ENCODE measurements around the gene PLXNA2. TPM values are rescaled to one million over a fixed set of nuclear protein-coding genes. Genes with fewer than 3 reads are reported as not detected.

PLXNA2 gene
- total RNA-seq, 1 experiment from 2014 or later: 0.06 TPM

DNA sequence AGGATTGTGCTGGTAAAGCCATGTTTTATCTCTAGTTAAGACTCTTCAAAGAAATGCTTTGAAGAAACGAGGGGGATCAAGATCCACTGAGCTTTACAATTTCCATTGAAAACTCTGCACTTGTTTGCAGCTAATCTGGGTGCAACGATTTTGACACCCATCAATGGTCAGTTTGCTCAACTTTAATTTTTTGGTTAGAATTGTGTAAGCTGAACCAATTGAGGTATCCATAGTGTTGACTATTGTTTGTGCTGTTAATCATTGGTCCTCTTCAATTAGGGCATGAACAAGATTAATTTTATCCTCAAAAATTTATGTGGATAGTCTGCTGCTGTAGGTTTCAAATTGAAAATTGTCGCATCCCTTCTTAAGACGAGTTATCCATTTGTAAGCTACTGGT is 17.7 kb upstream of the PLXNA2 start:
- TF ChIP-seq EZH2 (IDR thresholded peaks at IDR 0.05; ENCODE audit: borderline replicate concordance, low read depth, low read length, poor library complexity, severe bottlenecking): no peak
- TF ChIP-seq, protein P1, sequence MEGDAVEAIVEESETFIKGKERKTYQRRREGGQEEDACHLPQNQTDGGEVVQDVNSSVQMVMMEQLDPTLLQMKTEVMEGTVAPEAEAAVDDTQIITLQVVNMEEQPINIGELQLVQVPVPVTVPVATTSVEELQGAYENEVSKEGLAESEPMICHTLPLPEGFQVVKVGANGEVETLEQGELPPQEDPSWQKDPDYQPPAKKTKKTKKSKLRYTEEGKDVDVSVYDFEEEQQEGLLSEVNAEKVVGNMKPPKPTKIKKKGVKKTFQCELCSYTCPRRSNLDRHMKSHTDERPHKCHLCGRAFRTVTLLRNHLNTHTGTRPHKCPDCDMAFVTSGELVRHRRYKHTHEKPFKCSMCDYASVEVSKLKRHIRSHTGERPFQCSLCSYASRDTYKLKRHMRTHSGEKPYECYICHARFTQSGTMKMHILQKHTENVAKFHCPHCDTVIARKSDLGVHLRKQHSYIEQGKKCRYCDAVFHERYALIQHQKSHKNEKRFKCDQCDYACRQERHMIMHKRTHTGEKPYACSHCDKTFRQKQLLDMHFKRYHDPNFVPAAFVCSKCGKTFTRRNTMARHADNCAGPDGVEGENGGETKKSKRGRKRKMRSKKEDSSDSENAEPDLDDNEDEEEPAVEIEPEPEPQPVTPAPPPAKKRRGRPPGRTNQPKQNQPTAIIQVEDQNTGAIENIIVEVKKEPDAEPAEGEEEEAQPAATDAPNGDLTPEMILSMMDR (conservative IDR thresholded peaks at IDR 0.05; ENCODE audit: low read depth, low read length): no peak
- no TSS peak for BruUV-seq (replicated peaks)
- intact Hi-C loops (cut with micrococcal nuclease; ENCODE audit: unreplicated experiment): no loop called here

DNA sequence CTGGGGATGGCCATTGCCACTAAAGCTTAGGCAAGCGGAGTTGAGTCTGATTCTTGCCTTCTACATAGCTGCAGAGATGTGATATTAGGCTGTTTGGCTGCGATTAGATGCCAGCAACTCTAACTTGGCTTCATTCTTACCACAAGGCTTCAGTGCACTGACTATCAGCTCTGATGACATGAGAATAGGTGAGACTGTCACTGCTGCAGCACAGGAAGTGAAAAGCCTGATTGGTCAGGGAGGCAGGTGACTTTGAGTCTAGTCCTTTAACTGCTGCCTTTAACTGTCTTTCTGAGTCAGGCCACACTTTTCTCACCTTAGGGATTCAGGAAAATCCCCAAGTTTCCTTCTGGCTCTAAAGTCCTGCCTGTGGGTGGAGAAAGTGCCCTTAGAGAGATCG is 14.1 kb upstream of the PLXNA2 start:
- no peak overlapping the region for H3K27ac ChIP-seq (ENCODE audit: low read depth, low read length, poor library complexity, severe bottlenecking)
- no peak for DNase-seq (ENCODE audit: low spot score)
- intact Hi-C loops (cut with micrococcal nuclease; ENCODE audit: unreplicated experiment): no loop called here
- ChIA-PET POLR2A (ENCODE audit: low non-redundant PET) (no interaction called here), CTCF (no interaction called here)
- no peaks in the 10 kb centered on the region for H3K4me1 ChIP-seq (ENCODE audit: insufficient read depth, low read length, poor library complexity, severe bottlenecking)
- H3K36me3 ChIP-seq (ENCODE audit: insufficient read depth, low read length, poor library complexity, severe bottlenecking): no peaks in the 10 kb centered on the region
- H3K9me3 ChIP-seq (ENCODE audit: low read depth, low read length, poor library complexity, severe bottlenecking): no peaks in the 10 kb centered on the region
- no TSS peak for BruUV-seq (replicated peaks)
- H3K4me3 ChIP-seq (ENCODE audit: low read depth, low read length, poor library complexity, severe bottlenecking): no peak overlapping the region
- H3K27me3 ChIP-seq (replicated peaks; ENCODE audit: insufficient read depth, low read depth, low read length, poor library complexity): peaks cover 18% of the 10 kb centered on the region
- TF ChIP-seq, protein P1 (conservative IDR thresholded peaks at IDR 0.05; ENCODE audit: low read depth, low read length): no peak
- no peak for TF ChIP-seq EZH2 (IDR thresholded peaks at IDR 0.05; ENCODE audit: borderline replicate concordance, low read depth, low read length, poor library complexity, severe bottlenecking)

More for the DNA sequence above, 17.7 kb upstream of the PLXNA2 start:
- H3K4me1 ChIP-seq (ENCODE audit: insufficient read depth, low read length, poor library complexity, severe bottlenecking): no peaks in the 10 kb centered on the region
- no peaks in the 10 kb centered on the region for H3K9me3 ChIP-seq (ENCODE audit: low read depth, low read length, poor library complexity, severe bottlenecking)
- H3K36me3 ChIP-seq (ENCODE audit: insufficient read depth, low read length, poor library complexity, severe bottlenecking): no peaks in the 10 kb centered on the region
- no peak for DNase-seq (ENCODE audit: low spot score)
- no peak overlapping the region for H3K4me3 ChIP-seq (ENCODE audit: low read depth, low read length, poor library complexity, severe bottlenecking)
- no peak overlapping the region for H3K27ac ChIP-seq (ENCODE audit: low read depth, low read length, poor library complexity, severe bottlenecking)
- ChIA-PET POLR2A (ENCODE audit: low non-redundant PET) (no interaction called here), CTCF (no interaction called here)
- H3K27me3 ChIP-seq (replicated peaks; ENCODE audit: insufficient read depth, low read depth, low read length, poor library complexity): peaks cover 14% of the 10 kb centered on the region

DNA sequence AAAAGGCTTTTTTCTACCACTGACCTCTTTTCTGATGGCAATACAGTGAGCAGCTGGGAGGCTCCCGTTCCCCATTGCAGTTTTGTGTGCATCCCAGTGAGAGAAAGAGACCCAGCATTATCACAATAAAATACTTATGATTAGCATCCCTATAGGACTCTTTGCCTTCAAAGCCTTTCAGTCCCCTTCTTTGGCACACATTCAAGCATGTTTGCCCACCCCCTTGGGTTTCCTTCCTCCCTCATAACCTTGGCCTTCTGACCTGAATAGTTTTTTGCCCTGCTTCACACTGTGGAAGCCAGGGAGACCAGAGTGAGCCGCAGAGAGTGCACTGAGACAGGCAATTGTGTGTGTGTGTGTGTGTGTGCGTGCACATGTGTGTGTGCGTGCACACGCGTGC is 13.2 kb upstream of the PLXNA2 start:
- H3K27ac ChIP-seq (ENCODE audit: low read depth, low read length, poor library complexity, severe bottlenecking): no peak overlapping the region
- H3K27me3 ChIP-seq (replicated peaks; ENCODE audit: insufficient read depth, low read depth, low read length, poor library complexity): peaks cover 26% of the 10 kb centered on the region
- POLR2A ChIA-PET (ENCODE audit: low non-redundant PET): no interaction called here
- no peaks in the 10 kb centered on the region for H3K9me3 ChIP-seq (ENCODE audit: low read depth, low read length, poor library complexity, severe bottlenecking)
- H3K4me1 ChIP-seq (ENCODE audit: insufficient read depth, low read length, poor library complexity, severe bottlenecking): no peaks in the 10 kb centered on the region
- no TSS peak for BruUV-seq (replicated peaks)
- DNase-seq (ENCODE audit: low spot score): no peak
- TF ChIP-seq, protein P1 (conservative IDR thresholded peaks at IDR 0.05; ENCODE audit: low read depth, low read length): no peak
- no peak for TF ChIP-seq EZH2 (IDR thresholded peaks at IDR 0.05; ENCODE audit: borderline replicate concordance, low read depth, low read length, poor library complexity, severe bottlenecking)
- H3K4me3 ChIP-seq (ENCODE audit: low read depth, low read length, poor library complexity, severe bottlenecking): no peak overlapping the region
- no peaks in the 10 kb centered on the region for H3K36me3 ChIP-seq (ENCODE audit: insufficient read depth, low read length, poor library complexity, severe bottlenecking)
- intact Hi-C loops (cut with micrococcal nuclease; ENCODE audit: unreplicated experiment): no loop called here
- CTCF ChIA-PET: no interaction called here
